ENCODE measurements around the gene TBPL1.

TBPL1 gene

GRCh38 chr6:134014588-134015137 lies 61.6 kb downstream of the TBPL1 start:
- no peaks in the 10 kb centered on the region for H3K27me3 ChIP-seq
- no peak overlapping the region for H3K4me3 ChIP-seq (ENCODE audit: low read depth, low read length)
- no peaks in the 10 kb centered on the region for H3K36me3 ChIP-seq
- H3K9me3 ChIP-seq: no peaks in the 10 kb centered on the region
- H3K4me1 ChIP-seq: no peaks in the 10 kb centered on the region
- no peak for DNase-seq
- TF ChIP-seq, protein P1, sequence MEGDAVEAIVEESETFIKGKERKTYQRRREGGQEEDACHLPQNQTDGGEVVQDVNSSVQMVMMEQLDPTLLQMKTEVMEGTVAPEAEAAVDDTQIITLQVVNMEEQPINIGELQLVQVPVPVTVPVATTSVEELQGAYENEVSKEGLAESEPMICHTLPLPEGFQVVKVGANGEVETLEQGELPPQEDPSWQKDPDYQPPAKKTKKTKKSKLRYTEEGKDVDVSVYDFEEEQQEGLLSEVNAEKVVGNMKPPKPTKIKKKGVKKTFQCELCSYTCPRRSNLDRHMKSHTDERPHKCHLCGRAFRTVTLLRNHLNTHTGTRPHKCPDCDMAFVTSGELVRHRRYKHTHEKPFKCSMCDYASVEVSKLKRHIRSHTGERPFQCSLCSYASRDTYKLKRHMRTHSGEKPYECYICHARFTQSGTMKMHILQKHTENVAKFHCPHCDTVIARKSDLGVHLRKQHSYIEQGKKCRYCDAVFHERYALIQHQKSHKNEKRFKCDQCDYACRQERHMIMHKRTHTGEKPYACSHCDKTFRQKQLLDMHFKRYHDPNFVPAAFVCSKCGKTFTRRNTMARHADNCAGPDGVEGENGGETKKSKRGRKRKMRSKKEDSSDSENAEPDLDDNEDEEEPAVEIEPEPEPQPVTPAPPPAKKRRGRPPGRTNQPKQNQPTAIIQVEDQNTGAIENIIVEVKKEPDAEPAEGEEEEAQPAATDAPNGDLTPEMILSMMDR (IDR thresholded peaks at IDR 0.05; ENCODE audit: low read depth, low read length): no peak

DNA sequence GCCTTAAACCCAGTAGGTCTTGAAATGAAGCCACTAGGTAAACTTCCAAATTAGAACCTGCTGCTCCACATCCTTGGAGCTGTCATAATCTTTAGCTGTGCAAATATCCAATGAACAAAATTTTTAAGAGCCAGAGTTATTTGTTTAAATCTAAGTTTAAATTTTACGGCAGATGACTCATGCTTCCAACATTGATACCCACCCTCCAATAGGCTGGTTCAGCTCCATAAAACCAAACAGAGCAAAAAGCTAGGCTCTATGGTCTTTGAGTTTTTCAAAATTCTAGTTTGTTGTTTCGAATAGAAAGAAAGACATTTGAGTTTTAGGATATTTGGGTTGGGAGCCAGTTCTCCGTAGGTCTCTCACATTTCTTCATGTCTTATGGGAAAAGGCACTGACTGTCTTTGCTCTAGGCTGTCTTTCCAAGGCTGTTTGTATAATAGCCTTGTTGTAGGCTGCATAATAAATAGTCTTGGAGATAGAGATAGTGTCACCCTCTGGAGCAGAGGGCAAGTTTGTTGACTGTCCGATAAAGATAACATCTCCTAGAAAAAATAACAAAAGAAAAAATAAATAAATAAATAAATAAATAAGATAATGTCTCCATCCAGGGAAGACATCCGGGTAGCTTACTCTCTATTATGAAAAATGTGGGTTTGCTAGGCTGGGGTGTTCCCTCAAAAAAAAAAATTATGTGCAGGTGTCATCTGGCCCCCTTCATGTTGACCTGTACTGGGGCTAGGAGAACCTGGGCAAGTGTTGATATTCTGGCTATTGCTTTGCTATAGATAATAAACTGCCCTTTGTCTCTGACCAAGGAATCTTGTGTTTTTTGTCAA lies 62.9 kb downstream of the TBPL1 start:
- Histone ChIP-seq H3K4me3 (ENCODE audit: low read depth, low read length) (no peak overlapping the region), H3K9me3 (no peaks in the 10 kb centered on the region), H3K27me3 (no peaks in the 10 kb centered on the region), H3K36me3 (no peaks in the 10 kb centered on the region), H3K4me1 (no peaks in the 10 kb centered on the region)
- DNase-seq: no peak
- TF ChIP-seq, protein P1 (IDR thresholded peaks at IDR 0.05; ENCODE audit: low read depth, low read length): no peak

DNA sequence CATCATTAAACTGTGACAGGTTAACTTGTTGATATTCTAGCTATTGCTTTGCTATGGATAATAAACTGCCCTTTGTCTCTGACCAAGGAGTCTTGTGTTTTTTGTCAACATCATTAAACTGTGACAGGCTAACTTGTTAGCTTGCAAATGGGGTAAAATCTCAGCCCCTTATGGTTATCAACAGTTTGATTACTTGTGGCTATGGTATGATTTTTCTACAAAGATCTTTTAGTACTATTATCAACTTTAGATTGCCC lies 63.5 kb downstream of the TBPL1 start:
- TF ChIP-seq, protein P1 (IDR thresholded peaks at IDR 0.05; ENCODE audit: low read depth, low read length): no peak
- Histone ChIP-seq H3K4me1 (no peaks in the 10 kb centered on the region), H3K27me3 (no peaks in the 10 kb centered on the region), H3K9me3 (no peaks in the 10 kb centered on the region), H3K4me3 (ENCODE audit: low read depth, low read length) (no peak overlapping the region), H3K36me3 (no peaks in the 10 kb centered on the region)
- no peak for DNase-seq

DNA sequence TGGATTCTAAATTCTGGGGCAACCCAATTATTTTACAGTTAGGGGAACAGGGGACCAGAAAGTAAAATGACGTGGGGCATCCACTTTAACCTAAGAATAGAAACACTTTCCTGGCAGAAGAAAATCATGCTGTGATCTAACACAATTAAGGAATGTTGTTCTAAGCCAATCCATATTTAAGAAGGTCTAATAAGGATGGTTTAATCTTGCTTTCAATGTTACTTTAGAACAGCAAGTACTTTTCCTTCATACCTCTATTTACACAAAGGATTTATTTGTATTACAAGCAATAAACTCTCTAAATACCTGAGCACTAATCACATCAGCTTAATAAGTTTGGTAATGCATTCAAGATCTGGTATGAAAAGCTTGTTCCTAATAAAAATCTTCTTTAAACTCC lies 67.0 kb downstream of the TBPL1 start:
- Histone ChIP-seq H3K4me1 (no peaks in the 10 kb centered on the region), H3K36me3 (no peaks in the 10 kb centered on the region), H3K9me3 (no peaks in the 10 kb centered on the region), H3K27me3 (no peaks in the 10 kb centered on the region), H3K4me3 (ENCODE audit: low read depth, low read length) (no peak overlapping the region)
- no peak for DNase-seq
- TF ChIP-seq, protein P1 (IDR thresholded peaks at IDR 0.05; ENCODE audit: low read depth, low read length): no peak

- H3K36me3 ChIP-seq: no peaks in the 10 kb centered on the region
- no peaks in the 10 kb centered on the region for H3K27me3 ChIP-seq
- DNase-seq: no peak
- TF ChIP-seq, protein P1 (IDR thresholded peaks at IDR 0.05; ENCODE audit: low read depth, low read length): no peak
- H3K4me1 ChIP-seq: no peaks in the 10 kb centered on the region
- H3K9me3 ChIP-seq: no peaks in the 10 kb centered on the region
- no peak overlapping the region for H3K4me3 ChIP-seq (ENCODE audit: low read depth, low read length)
Measured at GRCh38 chr6:134020543-134020942, 67.5 kb downstream of the TBPL1 start.

DNA sequence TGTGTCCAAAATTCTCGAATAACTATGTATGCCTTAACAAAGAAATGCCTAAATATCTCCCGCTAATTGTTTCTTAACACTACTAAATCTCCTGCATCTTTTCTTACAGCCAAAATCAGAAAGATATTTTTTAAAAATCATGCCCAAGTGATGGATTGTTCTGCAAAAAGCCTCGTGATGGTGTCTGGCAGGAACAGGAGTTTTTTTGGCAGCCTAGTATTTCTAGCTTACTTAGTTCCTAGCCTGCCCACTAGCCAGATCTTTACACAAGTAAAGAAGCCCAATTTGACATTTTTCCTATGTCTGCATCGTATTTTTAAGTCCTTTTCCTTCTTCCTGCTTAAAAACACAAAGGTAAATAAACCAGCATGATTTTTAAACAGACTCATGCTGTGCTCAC lies 67.9 kb downstream of the TBPL1 start:
- H3K9me3 ChIP-seq: no peaks in the 10 kb centered on the region
- H3K4me3 ChIP-seq (ENCODE audit: low read depth, low read length): no peak overlapping the region
- H3K36me3 ChIP-seq: no peaks in the 10 kb centered on the region
- no peak for DNase-seq
- H3K4me1 ChIP-seq: no peaks in the 10 kb centered on the region
- H3K27me3 ChIP-seq: no peaks in the 10 kb centered on the region
- TF ChIP-seq, protein P1 (IDR thresholded peaks at IDR 0.05; ENCODE audit: low read depth, low read length): no peak
